IMR-90 (cell line): ENCODE data around the gene GSTT2B. TPM values are rescaled to one million over a fixed set of nuclear protein-coding genes. Genes with fewer than 3 reads are reported as not detected.

Experiments used
- ATAC-seq: fragments of 200-7000 bp; cut with Tn5 transposase; 2 replicates; pipeline ENCODE4 v1.9.1; 2020; ENCODE audit warnings: low read depth, mild to moderate bottlenecking, moderate library complexity
- BruUV-seq: library from RNA; stranded (reverse); fragments of 400-500 nt; replicated peaks from 2 replicates; lab custom pipeline; 2021; lab: Mats Ljungman, UMichigan
- CTCF ChIA-PET: fragments of 300-600 bp; formaldehyde crosslinking; extraction: SDS; loops from one replicate; lab custom pipeline; 2021; ENCODE audit warnings: antibody characterized with exemption; lab: Yijun Ruan, JAX
- POLR2A ChIA-PET: fragments of 300-600 bp; sonication (Branson Sonifier 250); formaldehyde crosslinking; loops from one replicate; lab custom pipeline; 2022; ENCODE audit warnings: antibody characterized with exemption; ENCODE audit not compliant: unreplicated experiment; lab: Charles Lee
- DNase-seq: peaks from one replicate; pipeline ENCODE4 v3.0.0; 2013
- H2AFZ ChIP-seq: replicated peaks from 2 replicates; pipeline ENCODE3; 2013; ENCODE audit warnings: low read length, mild to moderate bottlenecking; ENCODE audit not compliant: poor library complexity
- H2AK5ac ChIP-seq: 2 replicates; pipeline ENCODE4 v1.6.1; 2013; ENCODE audit warnings: low read depth, low read length, inconsistent platforms
- H2AK9ac ChIP-seq: replicated peaks from 2 replicates; pipeline ENCODE3; 2013; ENCODE audit warnings: mild to moderate bottlenecking, low read depth, low read length, moderate library complexity; ENCODE audit not compliant: poor library complexity
- H2BK120ac ChIP-seq: 2 replicates; pipeline ENCODE4 v1.6.1; 2013; ENCODE audit warnings: low read depth, low read length, inconsistent platforms
- H2BK15ac ChIP-seq: 3 replicates; pipeline ENCODE4 v1.6.1; 2013; ENCODE audit warnings: low read depth, low read length, inconsistent platforms
- H2BK20ac ChIP-seq: 2 replicates; pipeline ENCODE4 v1.6.1; 2013; ENCODE audit warnings: low read depth, mild to moderate bottlenecking, inconsistent platforms, low read length, moderate library complexity
- H2BK5ac ChIP-seq: 2 replicates; pipeline ENCODE4 v1.6.1; 2013; ENCODE audit warnings: mild to moderate bottlenecking, low read depth, low read length, inconsistent platforms; ENCODE audit not compliant: poor library complexity, severe bottlenecking
- H3K14ac ChIP-seq: replicated peaks from 2 replicates; pipeline ENCODE4 v1.6.1; 2013; ENCODE audit warnings: low read depth, low read length, inconsistent platforms
- H3K18ac ChIP-seq: 2 replicates; pipeline ENCODE4 v1.6.1; 2013; ENCODE audit warnings: low read depth, low read length, control low read depth
- H3K23ac ChIP-seq: 2 replicates; pipeline ENCODE4 v1.6.1; 2013; ENCODE audit warnings: low read depth, low read length, inconsistent platforms
- H3K27ac ChIP-seq: 2 replicates; pipeline ENCODE4 v1.5.1; 2013; ENCODE audit warnings: mild to moderate bottlenecking, control low read depth, low read length; ENCODE audit not compliant: insufficient read depth
- H3K27me3 ChIP-seq: 2 replicates; pipeline ENCODE4 v1.6.1; 2013; ENCODE audit warnings: low read length; ENCODE audit not compliant: control insufficient read depth, insufficient read depth
- H3K36me3 ChIP-seq: 2 replicates; pipeline ENCODE4 v1.6.1; 2013; ENCODE audit warnings: low read length, mixed read lengths; ENCODE audit not compliant: control insufficient read depth, insufficient read depth
- H3K4ac ChIP-seq: 2 replicates; pipeline ENCODE4 v1.6.1; 2013; ENCODE audit warnings: low read depth, low read length, inconsistent platforms
- H3K4me1 ChIP-seq: 2 replicates; pipeline ENCODE4 v1.6.1; 2013; ENCODE audit warnings: low read length, mixed read lengths; ENCODE audit not compliant: control insufficient read depth, insufficient read depth
- H3K4me2 ChIP-seq: 2 replicates; pipeline ENCODE4 v1.6.1; 2013; ENCODE audit warnings: low read depth, mild to moderate bottlenecking, control low read depth, low read length, moderate library complexity
- H3K4me3 ChIP-seq: 2 replicates; pipeline ENCODE4 v1.5.1; 2013; ENCODE audit warnings: low read depth, mild to moderate bottlenecking, control low read depth, low read length, moderate library complexity; ENCODE audit not compliant: insufficient read depth
- H3K56ac ChIP-seq: 2 replicates; pipeline ENCODE4 v1.6.1; 2013; ENCODE audit warnings: low read length, inconsistent platforms; ENCODE audit not compliant: insufficient read depth; ENCODE audit errors: extremely low read depth
- H3K79me1 ChIP-seq, 2 experiments: 2 replicates each; pipeline ENCODE4 v1.6.1; 2013; ENCODE audit warnings: low read length in 2 of 2, inconsistent platforms in 1 of 2, low read depth in 1 of 2
- H3K9ac ChIP-seq: 2 replicates; pipeline ENCODE4 v1.6.1; 2013; ENCODE audit warnings: low read depth, low read length, control low read depth
- H3K9me1 ChIP-seq: 2 replicates; pipeline ENCODE4 v1.6.1; 2013; ENCODE audit warnings: low read length, inconsistent platforms; ENCODE audit not compliant: insufficient read depth
- H3K9me3 ChIP-seq: 2 replicates; pipeline ENCODE4 v1.6.1; 2013; ENCODE audit warnings: low read length; ENCODE audit not compliant: control insufficient read depth, insufficient read depth
- H4K20me1 ChIP-seq: 2 replicates; pipeline ENCODE4 v1.6.1; 2013; ENCODE audit warnings: low read length, inconsistent platforms; ENCODE audit not compliant: insufficient read depth
- H4K5ac ChIP-seq: 2 replicates; pipeline ENCODE4 v1.6.1; 2013; ENCODE audit warnings: mild to moderate bottlenecking, low read depth, low read length, control low read depth
- H4K8ac ChIP-seq, 2 experiments: 2 replicates each; pipeline ENCODE4 v1.6.1; 2013; ENCODE audit warnings: low read depth in 2 of 2, low read length in 2 of 2, control low read depth in 1 of 2, inconsistent platforms in 1 of 2
- H4K91ac ChIP-seq: 2 replicates; pipeline ENCODE4 v1.6.1; 2013; ENCODE audit warnings: low read depth, low read length, inconsistent platforms; ENCODE audit not compliant: insufficient read depth
- BHLHE40 ChIP-seq: fragments of 150-350 bp; IDR thresholded peaks from 2 replicates; pipeline ENCODE4 v1.6.1; 2016; ENCODE audit warnings: mild to moderate bottlenecking, low read depth, low read length
- CEBPB ChIP-seq: IDR thresholded peaks from 2 replicates; pipeline ENCODE4 v1.6.1; 2012; ENCODE audit warnings: low read depth, low read length, improper control_type of control experiment
- CHD1 ChIP-seq: IDR thresholded peaks from 2 replicates; pipeline ENCODE4 v1.6.1; 2012; ENCODE audit warnings: low read depth, low read length, improper control_type of control experiment
- CTCF ChIP-seq: conservative IDR thresholded peaks from 2 replicates; pipeline ENCODE4 v1.5.1; 2012; ENCODE audit warnings: mild to moderate bottlenecking, low read depth, low read length, improper control_type of control experiment
- ELK1 ChIP-seq: fragments of 150-350 bp; IDR thresholded peaks from 2 replicates; pipeline ENCODE4 v1.6.1; 2016; ENCODE audit warnings: low read depth, mild to moderate bottlenecking, low read length, moderate library complexity, borderline replicate concordance
- FOS ChIP-seq: fragments of 150-350 bp; IDR thresholded peaks from 2 replicates; pipeline ENCODE4 v1.6.1; 2016; ENCODE audit warnings: low read depth, low read length
- MAFK ChIP-seq: IDR thresholded peaks from 2 replicates; pipeline ENCODE4 v1.6.1; 2012; ENCODE audit warnings: low read depth, low read length, improper control_type of control experiment
- MAZ ChIP-seq: IDR thresholded peaks from 2 replicates; pipeline ENCODE4 v1.6.1; 2012; ENCODE audit warnings: low read depth, mild to moderate bottlenecking, low read length, improper control_type of control experiment, moderate library complexity, borderline replicate concordance
- MXI1 ChIP-seq: IDR thresholded peaks from 2 replicates; pipeline ENCODE4 v1.6.1; 2012; ENCODE audit warnings: low read depth, mild to moderate bottlenecking, low read length, moderate library complexity, borderline replicate concordance
- NFE2L2 ChIP-seq: fragments of 150-350 bp; IDR thresholded peaks from 2 replicates; pipeline ENCODE4 v1.6.1; 2016; ENCODE audit warnings: low read depth, mild to moderate bottlenecking, low read length
- POLR2A ChIP-seq: IDR thresholded peaks from 2 replicates; pipeline ENCODE4 v1.6.1; 2012; ENCODE audit warnings: mild to moderate bottlenecking, low read depth, low read length
- RCOR1 ChIP-seq: IDR thresholded peaks from 2 replicates; pipeline ENCODE4 v1.6.1; 2012; ENCODE audit warnings: mild to moderate bottlenecking, low read length, improper control_type of control experiment; ENCODE audit not compliant: insufficient replicate concordance
- RFX5 ChIP-seq: IDR thresholded peaks from 2 replicates; pipeline ENCODE4 v1.8.0; 2012; ENCODE audit warnings: low read depth, mild to moderate bottlenecking, low read length, moderate library complexity
- SMC3 ChIP-seq: fragments of 150-350 bp; IDR thresholded peaks from 2 replicates; pipeline ENCODE4 v1.6.1; 2016; ENCODE audit warnings: low read depth, mild to moderate bottlenecking, antibody characterized with exemption, low read length, moderate library complexity
- USF2 ChIP-seq: fragments of 150-350 bp; IDR thresholded peaks from 2 replicates; pipeline ENCODE4 v1.6.1; 2017; ENCODE audit warnings: mild to moderate bottlenecking, antibody characterized with exemption, low read length, low read depth
- WGBS, 2 experiments: methylation state at CpG; one replicate each; pipeline versions ENCODE4 v1.1.5 to v1.1.7; 2013; ENCODE audit warnings: missing lambda C conversion rate in 2 of 2; ENCODE audit not compliant: insufficient read length in 1 of 2; ENCODE audit errors: extremely low coverage in 2 of 2; 5-methylcytosine and 5-hydroxymethylcytosine counted together
- dilution Hi-C: fragments of 300-500 bp; cut with HindIII; formaldehyde crosslinking; loops from one replicate; pipeline ENCODE4 v1.14.3; 2018; ENCODE audit warnings: low sequenced_read_pairs; ENCODE audit not compliant: unreplicated experiment
- in situ Hi-C: fragments of 300-500 bp; cut with MboI; formaldehyde crosslinking; loops from 3 replicates; pipeline ENCODE4 v1.14.3; 2019; ENCODE audit warnings: low sequenced_read_pairs, inconsistent platforms, mixed read lengths
- intact Hi-C: fragments of 100-400 bp; cut with micrococcal nuclease; formaldehyde crosslinking; loops from 2 replicates; pipeline ENCODE4 v1.10.0; 2022
- polyA plus RNA-seq, 3 experiments: library from polyadenylated mRNA; depleted of rRNA; stranded (reverse); fragments of >200 nt; gene quantifications; 2 replicates each; pipeline ENCODE4 v1.2.3, GENCODE V29; 2012; ENCODE audit warnings: low replicate concordance in 1 of 3
- total RNA-seq: library from RNA; depleted of rRNA; stranded (reverse); fragments of >200 nt; gene quantifications from 2 replicates; pipeline ENCODE4 v1.2.3, GENCODE V29; 2012

Gene GSTT2B
- total and polyA plus RNA-seq, 2 of the 4 experiments (the other 2 are of a cell fraction), result 15.1 to 77.0 TPM

GRCh38 chr22:24003887-24004286, 42.9 kb upstream of the GSTT2B start:
- H2BK20ac ChIP-seq, result no peak overlapping the region
- no peak overlapping the region for H3K9ac ChIP-seq
- no peak overlapping the region for H3K4me2 ChIP-seq
- ATAC-seq, result no peak
- no peaks in the 10 kb centered on the region for H3K9me3 ChIP-seq
- no peaks in the 10 kb centered on the region; the same call in 1 of the 2 replicates for H3K27me3 ChIP-seq
- no peaks in the 10 kb centered on the region for H4K20me1 ChIP-seq
- H2BK15ac ChIP-seq, result no peak overlapping the region
- no peak overlapping the region for H2BK120ac ChIP-seq
- H2AK9ac ChIP-seq, result peak overlapping the region; percentile 63
- TF ChIP-seq SMC3 (no peak), CTCF (no peak), MAFK (no peak), NFE2L2 (no peak), CEBPB (no peak), RFX5 (no peak), POLR2A (no peak), FOS (no peak), RCOR1 (no peak), MXI1 (no peak), ELK1 (no peak), MAZ (no peak), BHLHE40 (no peak), CHD1 (no peak), USF2 (no peak)
- H2AK5ac ChIP-seq, result no peak overlapping the region
- H3K27ac ChIP-seq, result no peak overlapping the region
- H3K79me1 ChIP-seq, result no peaks in the 10 kb centered on the region
- 81% methylated on average over 5 of the region's 9 CpGs; no CpG with 5 or more reads in 1 of the 2 experiments for WGBS, 2 experiments
- no TSS peak for BruUV-seq
- no peak overlapping the region for H4K5ac ChIP-seq
- H4K91ac ChIP-seq, result no peak overlapping the region
- DNase-seq, result no peak
- H3K23ac ChIP-seq, result no peak overlapping the region
- no peak overlapping the region for H3K56ac ChIP-seq
- H2AFZ ChIP-seq, result no peak overlapping the region
- POLR2A ChIA-PET, result no interaction called here
- H4K8ac ChIP-seq, result no peak overlapping the region
- H3K14ac ChIP-seq, result no peak overlapping the region
- in situ Hi-C loops (no loop called here), dilution Hi-C loops (no loop called here), intact Hi-C loops (no loop called here)
- CTCF ChIA-PET, result no interaction called here
- H3K4me3 ChIP-seq, result no peak overlapping the region
- no peaks in the 10 kb centered on the region for H3K36me3 ChIP-seq
- no peak overlapping the region for H2BK5ac ChIP-seq
- H3K4ac ChIP-seq, result no peak overlapping the region
- H3K4me1 ChIP-seq, result no peaks in the 10 kb centered on the region
- no peak overlapping the region for H3K18ac ChIP-seq
- H3K9me1 ChIP-seq, result no peaks in the 10 kb centered on the region
